GM12873 (cell line): ENCODE measurements around the gene EWSR1.
A peak's percentile ranks its signal among the peaks of the same experiment; 100 is the strongest.

ENCODE experiments used
- TF ChIP-seq, protein P1 (sequence below): IDR thresholded peaks from 2 replicates; pipeline ENCODE4 v1.5.1; 2012; ENCODE audit warnings: low read depth, mild to moderate bottlenecking, moderate library complexity, low read length, control low read depth; ENCODE audit not compliant: insufficient read depth; ENCODE audit errors: missing control alignments

Gene EWSR1

DNA sequence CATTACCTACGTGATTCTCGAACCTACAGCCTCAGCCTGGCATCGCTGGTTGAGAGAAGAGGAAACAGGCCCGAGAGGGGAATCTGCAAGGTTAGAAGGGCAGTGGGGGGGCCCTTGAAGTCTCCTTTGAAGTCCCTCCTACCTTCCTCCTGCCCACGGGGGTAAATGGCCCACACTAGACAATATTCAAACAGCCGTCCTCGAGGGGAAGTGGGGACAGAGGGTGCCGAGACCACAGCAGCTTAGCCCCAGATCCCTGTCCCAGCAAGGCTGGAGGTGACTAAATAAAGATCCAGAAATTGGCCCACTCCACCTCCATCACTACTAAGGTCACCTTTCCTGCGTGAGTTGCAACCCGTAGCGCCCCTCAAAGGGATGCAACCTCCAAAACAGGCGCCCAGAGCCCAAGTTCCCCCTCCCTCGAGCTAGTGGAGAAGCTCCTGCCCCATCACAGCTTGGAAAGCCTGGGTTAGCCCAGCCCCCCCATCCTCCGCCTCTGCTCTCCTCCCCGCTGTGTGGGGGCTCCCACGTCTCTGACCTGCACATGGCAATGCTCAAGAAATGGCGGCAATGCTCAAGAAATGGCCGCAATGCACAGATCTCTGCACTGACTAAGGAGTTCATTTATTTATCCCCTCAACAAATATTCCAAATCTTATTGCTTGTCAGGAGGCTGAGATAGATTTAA is 48.2 kb downstream of the EWSR1 start:
- TF ChIP-seq, protein P1, sequence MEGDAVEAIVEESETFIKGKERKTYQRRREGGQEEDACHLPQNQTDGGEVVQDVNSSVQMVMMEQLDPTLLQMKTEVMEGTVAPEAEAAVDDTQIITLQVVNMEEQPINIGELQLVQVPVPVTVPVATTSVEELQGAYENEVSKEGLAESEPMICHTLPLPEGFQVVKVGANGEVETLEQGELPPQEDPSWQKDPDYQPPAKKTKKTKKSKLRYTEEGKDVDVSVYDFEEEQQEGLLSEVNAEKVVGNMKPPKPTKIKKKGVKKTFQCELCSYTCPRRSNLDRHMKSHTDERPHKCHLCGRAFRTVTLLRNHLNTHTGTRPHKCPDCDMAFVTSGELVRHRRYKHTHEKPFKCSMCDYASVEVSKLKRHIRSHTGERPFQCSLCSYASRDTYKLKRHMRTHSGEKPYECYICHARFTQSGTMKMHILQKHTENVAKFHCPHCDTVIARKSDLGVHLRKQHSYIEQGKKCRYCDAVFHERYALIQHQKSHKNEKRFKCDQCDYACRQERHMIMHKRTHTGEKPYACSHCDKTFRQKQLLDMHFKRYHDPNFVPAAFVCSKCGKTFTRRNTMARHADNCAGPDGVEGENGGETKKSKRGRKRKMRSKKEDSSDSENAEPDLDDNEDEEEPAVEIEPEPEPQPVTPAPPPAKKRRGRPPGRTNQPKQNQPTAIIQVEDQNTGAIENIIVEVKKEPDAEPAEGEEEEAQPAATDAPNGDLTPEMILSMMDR = no peak

DNA sequence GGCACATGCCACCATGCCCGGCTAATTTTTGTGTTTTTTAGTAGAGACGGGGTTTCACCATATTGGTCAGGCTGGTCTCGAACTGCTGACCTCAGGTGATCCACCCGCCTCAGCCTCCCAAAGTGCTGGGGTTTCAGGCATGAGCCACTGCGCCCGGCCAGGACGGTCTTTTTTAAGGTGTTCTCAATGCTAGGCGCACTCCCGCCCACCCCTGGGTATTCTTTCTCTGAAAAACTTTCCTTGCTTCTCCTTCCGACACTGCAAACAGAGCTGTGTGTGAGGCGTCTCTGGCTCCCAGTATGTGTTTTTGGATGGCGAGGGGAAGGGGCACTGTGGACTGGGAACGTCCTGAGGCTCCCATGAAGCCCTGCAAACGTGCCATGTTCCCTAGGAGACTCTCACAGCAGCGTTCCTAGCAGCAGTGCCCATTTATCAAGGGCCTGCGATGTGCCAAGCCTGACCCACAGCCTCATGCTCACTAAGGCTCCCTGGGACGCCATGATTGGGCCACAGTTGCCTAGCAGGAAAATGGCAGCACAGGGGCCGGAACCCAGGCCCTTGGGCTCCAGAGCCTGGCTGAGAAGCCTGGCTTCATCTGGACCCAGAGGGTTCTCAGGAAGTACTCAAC is 49.9 kb downstream of the EWSR1 start:
- TF ChIP-seq, protein P1 = no peak

DNA sequence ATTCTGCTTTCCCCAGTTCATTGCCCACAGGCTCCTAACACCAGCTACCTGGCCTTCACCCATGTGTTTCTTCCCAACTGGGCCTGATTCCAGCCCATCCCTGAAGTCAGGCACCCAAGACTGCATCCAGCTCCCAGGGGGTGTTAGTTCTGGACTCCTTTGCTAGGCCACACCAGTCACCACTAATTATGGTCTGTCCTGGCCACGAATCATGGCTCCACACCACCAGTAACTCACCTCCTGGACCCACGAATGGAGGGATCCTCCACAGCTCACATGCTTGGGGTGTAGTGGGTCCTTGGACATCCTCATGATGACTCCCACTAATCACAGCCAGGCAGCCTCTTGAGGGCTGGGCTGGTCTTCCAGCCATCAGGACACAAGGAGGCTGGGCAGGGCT is 51.0 kb downstream of the EWSR1 start:
- TF ChIP-seq, protein P1 = no peak

DNA sequence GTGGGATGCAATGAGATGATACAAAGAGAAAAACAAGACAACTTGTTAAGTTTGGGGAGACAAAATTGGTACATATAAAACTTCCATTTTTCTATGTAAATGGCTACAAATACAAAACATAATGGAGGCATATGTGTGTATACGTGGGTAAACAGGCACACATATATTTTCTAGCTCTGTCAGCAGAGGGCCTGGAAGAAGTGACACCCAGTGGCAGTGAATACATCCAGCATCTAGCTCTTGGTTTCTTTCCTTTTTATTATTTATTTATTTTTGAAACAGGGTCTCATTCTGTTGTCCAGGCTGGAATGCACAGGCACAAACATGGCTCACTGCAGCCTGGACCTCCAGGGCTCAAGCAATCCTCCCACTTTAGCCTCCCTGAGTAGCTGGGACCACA is 52.5 kb downstream of the EWSR1 start:
- TF ChIP-seq, protein P1 = peak; percentile 20

DNA sequence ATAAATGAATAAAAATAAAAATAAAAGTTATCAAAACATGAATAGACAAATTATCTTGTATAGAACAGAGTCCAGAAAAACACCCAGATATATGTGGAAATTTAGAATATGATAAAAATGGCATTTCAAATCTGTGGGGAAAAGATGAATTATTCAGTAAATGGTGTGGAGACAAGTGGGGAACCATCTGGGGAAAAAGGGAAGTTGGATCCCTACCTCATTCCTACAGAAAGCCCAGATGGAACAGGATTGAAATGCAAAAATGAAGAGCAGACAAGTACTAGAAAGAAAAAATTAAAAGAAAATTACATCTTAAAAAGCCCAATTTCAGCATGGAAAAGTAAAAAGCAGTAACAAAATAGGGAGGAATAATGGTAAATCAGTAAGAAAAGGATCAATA is 55.6 kb downstream of the EWSR1 start:
- TF ChIP-seq, protein P1 = no peak

DNA sequence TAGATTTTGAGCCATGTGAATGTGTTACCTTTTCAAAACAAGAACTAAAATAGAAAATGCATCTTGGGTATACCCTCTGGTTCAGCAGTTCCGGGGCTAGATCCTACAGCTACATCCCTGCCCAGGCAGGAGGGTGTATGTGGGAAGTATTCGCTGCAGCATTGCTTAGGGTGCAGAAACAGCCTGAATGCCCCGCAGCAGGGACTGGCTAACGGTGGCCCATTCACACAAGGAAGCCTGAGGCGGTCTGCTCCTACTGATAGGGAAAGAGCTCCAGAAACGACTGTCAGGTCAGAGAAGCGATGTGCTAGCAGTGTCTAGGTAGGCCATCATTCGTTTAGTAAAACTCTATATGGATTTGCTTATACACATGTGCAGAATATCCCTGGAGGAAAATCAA is 57.3 kb downstream of the EWSR1 start:
- TF ChIP-seq, protein P1 = no peak

DNA sequence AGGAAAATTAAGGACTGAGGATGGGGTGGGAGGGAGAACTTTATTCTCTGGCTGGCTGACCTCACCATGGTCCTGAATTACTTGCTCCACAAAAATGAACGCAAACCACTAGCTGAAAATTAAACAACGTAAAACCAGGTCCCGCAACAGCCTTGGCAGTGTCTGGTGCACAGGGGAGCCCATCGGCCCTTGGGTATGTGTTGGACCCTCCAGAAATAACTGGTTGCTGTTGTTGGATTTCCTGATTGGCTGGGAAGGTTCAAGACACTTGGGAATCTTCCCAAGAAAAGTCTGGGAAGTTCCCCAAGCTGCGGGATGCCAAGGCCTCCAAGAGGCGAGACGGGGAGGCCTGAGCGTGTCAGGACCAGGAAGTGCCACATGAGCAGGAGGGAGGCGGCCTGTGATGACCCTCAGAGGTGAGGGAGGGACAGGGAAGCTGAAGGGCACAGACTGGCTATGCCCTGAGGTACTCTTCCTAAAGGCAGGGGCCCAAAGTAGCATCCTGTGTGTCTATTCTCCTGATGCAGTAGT is 57.8 kb downstream of the EWSR1 start:
- TF ChIP-seq, protein P1 = no peak
